ENCODE results near the gene ABCB6. TPM values are rescaled to one million over a fixed set of nuclear protein-coding genes. Genes with fewer than 3 reads are reported as not detected.
"Not testable (repeated sequence)": the region's sequence is repeated elsewhere in the genome, so short reads cannot be mapped to it uniquely, and the experiment has no call there.

Gene ABCB6
- total RNA-seq, 1 donor from 2014 or later = 11.4 TPM

- Mint-ChIP-seq H3K27me3 (ENCODE audit: unreplicated experiment) (peaks cover 8% of the 10 kb centered on the region), H3K9me3 (ENCODE audit: unreplicated experiment) (no peaks in the 10 kb centered on the region), H3K4me1 (ENCODE audit: unreplicated experiment) (peaks cover 17% of the 10 kb centered on the region), H3K4me3 (ENCODE audit: unreplicated experiment) (no peak overlapping the region), H3K36me3 (ENCODE audit: low read depth, unreplicated experiment) (peaks cover 14% of the 10 kb centered on the region), H3K27ac (ENCODE audit: unreplicated experiment) (no peak overlapping the region)
- TF ChIP-seq, protein P1, sequence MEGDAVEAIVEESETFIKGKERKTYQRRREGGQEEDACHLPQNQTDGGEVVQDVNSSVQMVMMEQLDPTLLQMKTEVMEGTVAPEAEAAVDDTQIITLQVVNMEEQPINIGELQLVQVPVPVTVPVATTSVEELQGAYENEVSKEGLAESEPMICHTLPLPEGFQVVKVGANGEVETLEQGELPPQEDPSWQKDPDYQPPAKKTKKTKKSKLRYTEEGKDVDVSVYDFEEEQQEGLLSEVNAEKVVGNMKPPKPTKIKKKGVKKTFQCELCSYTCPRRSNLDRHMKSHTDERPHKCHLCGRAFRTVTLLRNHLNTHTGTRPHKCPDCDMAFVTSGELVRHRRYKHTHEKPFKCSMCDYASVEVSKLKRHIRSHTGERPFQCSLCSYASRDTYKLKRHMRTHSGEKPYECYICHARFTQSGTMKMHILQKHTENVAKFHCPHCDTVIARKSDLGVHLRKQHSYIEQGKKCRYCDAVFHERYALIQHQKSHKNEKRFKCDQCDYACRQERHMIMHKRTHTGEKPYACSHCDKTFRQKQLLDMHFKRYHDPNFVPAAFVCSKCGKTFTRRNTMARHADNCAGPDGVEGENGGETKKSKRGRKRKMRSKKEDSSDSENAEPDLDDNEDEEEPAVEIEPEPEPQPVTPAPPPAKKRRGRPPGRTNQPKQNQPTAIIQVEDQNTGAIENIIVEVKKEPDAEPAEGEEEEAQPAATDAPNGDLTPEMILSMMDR (IDR thresholded peaks at IDR 0.05; ENCODE audit: unreplicated experiment) = no peak
- DNase-seq (ENCODE audit: low spot score) = no peak
Measured at GRCh38 chr2:219205165-219205538, 13.6 kb downstream of the ABCB6 start.

- Mint-ChIP-seq H3K27me3 (ENCODE audit: unreplicated experiment) (peaks cover 8% of the 10 kb centered on the region), H3K4me1 (ENCODE audit: unreplicated experiment) (peaks cover 17% of the 10 kb centered on the region), H3K4me3 (ENCODE audit: unreplicated experiment) (no peak overlapping the region), H3K27ac (ENCODE audit: unreplicated experiment) (no peak overlapping the region), H3K36me3 (ENCODE audit: low read depth, unreplicated experiment) (peaks cover 13% of the 10 kb centered on the region), H3K9me3 (ENCODE audit: unreplicated experiment) (no peaks in the 10 kb centered on the region)
- TF ChIP-seq, protein P1 (IDR thresholded peaks at IDR 0.05; ENCODE audit: unreplicated experiment) = no peak
- DNase-seq (ENCODE audit: low spot score) = no peak
Measured at GRCh38 chr2:219204425-219205164, 14.2 kb downstream of the ABCB6 start.

GRCh38 chr2:219201331-219201730, 17.4 kb downstream of the ABCB6 start:
- H3K36me3 Mint-ChIP-seq (ENCODE audit: low read depth, unreplicated experiment); H3K27me3 Mint-ChIP-seq (ENCODE audit: unreplicated experiment); H3K4me3 Mint-ChIP-seq (ENCODE audit: unreplicated experiment); H3K9me3 Mint-ChIP-seq (ENCODE audit: unreplicated experiment); H3K4me1 Mint-ChIP-seq (ENCODE audit: unreplicated experiment); H3K27ac Mint-ChIP-seq (ENCODE audit: unreplicated experiment); DNase-seq (ENCODE audit: low spot score): not testable (repeated sequence)

DNA sequence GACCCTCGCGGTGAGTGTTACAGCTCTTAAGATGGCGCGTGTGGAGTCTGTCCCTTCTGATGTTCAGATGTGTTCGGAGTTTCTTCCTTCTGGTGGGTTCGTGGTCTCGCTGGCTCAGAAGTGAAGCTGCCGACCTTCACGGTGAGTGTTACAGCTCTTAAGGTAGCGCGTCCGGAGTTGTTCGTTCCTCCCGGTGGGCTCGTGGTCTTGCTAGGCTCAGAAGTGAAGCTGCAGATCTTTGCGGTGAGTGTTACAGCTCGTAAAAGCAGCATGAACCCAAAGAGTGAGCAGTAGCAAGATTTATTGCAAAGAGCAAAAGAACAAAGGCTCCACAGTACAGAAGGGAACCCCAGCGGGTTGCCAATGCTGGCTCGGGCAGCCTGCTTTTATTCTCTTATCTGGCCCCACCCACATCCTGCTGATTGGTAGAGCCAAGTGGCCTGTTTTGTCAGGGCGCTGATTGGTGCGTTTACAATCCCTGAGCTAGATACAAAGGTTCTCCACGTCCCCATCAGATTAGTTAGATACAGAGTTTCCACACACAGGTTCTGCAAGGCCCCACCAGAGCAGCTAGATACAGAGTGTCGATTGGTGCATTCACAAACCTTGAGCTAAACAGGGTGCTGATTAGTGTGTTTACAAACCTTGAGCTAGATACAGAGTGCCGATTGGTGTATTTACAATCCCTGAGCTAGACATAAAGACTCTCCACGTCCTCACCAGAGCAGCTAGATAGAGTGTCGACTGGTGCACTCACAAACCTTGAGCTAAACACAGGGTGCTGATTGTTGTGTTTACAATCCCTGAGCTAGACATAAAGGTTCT, 18.0 kb downstream of the ABCB6 start:
- not testable (repeated sequence) for DNase-seq (ENCODE audit: low spot score); H3K4me1 Mint-ChIP-seq (ENCODE audit: unreplicated experiment); H3K4me3 Mint-ChIP-seq (ENCODE audit: unreplicated experiment); H3K36me3 Mint-ChIP-seq (ENCODE audit: low read depth, unreplicated experiment); H3K27me3 Mint-ChIP-seq (ENCODE audit: unreplicated experiment); H3K9me3 Mint-ChIP-seq (ENCODE audit: unreplicated experiment)
- H3K27ac Mint-ChIP-seq (ENCODE audit: unreplicated experiment) = peak overlapping the region; percentile 42

- H3K4me3 Mint-ChIP-seq (ENCODE audit: unreplicated experiment) = no peak overlapping the region
- TF ChIP-seq, protein P1 (IDR thresholded peaks at IDR 0.05; ENCODE audit: unreplicated experiment) = no peak
- H3K27me3 Mint-ChIP-seq (ENCODE audit: unreplicated experiment) = peaks cover 4% of the 10 kb centered on the region
- no peak overlapping the region for H3K27ac Mint-ChIP-seq (ENCODE audit: unreplicated experiment)
- peaks cover 5% of the 10 kb centered on the region for H3K4me1 Mint-ChIP-seq (ENCODE audit: unreplicated experiment)
- H3K36me3 Mint-ChIP-seq (ENCODE audit: low read depth, unreplicated experiment) = no peaks in the 10 kb centered on the region
- H3K9me3 Mint-ChIP-seq (ENCODE audit: unreplicated experiment) = no peaks in the 10 kb centered on the region
- no peak for DNase-seq (ENCODE audit: low spot score)
Measured at GRCh38 chr2:219199470-219200211, 19.1 kb downstream of the ABCB6 start.
